ENCODE results near the gene BRSK2.

The BRSK2 gene

DNA sequence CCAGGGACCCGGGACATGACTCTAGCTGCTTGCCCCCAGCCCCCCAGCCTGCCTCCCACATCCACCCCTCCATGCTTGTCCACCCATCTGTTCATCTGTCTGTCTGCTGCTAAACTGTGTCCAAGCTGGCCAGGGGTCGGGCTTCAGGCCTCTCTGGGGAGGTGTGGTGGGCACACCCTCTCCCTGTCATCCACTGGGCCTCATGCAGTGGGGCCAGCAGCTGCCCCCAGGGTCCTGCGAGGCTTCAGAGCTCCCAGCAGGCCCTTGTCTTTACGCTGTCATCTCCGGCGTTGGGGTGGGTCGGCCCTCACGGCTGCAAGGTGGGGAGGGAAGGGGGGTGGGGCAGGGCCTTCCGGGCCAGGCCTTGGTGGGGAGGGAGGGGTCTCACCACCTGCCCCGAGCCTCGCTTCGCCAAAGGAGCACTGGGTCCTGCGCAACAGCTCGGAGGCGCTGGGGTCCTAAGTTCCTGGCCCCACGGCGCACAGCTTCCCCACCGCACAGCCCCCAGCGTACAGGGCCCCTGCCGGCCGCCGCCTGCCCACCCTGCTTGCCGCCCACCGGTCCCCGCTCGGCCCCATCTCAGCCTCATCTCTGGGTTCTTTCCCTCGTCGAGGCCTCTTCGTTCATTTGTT lies 70.1 kb downstream of the BRSK2 start:
- DNase-seq (ENCODE audit: low read depth): no peak
- TF ChIP-seq, protein P1, sequence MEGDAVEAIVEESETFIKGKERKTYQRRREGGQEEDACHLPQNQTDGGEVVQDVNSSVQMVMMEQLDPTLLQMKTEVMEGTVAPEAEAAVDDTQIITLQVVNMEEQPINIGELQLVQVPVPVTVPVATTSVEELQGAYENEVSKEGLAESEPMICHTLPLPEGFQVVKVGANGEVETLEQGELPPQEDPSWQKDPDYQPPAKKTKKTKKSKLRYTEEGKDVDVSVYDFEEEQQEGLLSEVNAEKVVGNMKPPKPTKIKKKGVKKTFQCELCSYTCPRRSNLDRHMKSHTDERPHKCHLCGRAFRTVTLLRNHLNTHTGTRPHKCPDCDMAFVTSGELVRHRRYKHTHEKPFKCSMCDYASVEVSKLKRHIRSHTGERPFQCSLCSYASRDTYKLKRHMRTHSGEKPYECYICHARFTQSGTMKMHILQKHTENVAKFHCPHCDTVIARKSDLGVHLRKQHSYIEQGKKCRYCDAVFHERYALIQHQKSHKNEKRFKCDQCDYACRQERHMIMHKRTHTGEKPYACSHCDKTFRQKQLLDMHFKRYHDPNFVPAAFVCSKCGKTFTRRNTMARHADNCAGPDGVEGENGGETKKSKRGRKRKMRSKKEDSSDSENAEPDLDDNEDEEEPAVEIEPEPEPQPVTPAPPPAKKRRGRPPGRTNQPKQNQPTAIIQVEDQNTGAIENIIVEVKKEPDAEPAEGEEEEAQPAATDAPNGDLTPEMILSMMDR (IDR thresholded peaks at IDR 0.05; ENCODE audit: insufficient read depth, low read depth, low read length, missing control alignments): no peak
- no peak overlapping the region for H3K4me3 ChIP-seq (ENCODE audit: low read length)

DNA sequence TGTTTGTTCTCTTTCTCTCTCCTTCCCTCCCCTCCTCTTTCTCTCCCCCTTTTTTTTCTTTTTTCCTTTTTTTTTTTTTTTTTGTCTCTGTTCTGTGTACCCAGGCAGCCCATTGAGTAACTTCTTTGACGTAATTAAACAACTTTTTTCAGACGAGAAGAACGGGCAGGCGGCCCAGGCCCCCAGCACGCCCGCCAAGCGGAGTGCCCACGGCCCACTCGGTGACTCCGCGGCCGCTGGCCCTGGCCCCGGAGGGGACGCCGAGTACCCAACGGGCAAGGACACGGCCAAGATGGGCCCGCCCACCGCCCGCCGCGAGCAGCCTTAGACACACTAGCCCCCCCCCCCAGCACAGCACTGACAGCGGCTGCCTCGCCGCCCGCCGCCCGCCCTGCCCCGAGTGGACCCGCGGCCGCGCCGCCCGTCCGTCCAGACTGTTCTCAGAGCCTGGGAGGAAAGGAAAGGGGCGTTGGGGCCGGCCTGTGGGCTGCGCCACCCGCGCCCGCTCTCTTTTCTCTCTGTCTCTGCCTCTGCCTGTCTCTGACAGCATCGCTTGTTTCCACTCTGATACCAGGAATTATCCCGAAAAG lies 70.8 kb downstream of the BRSK2 start:
- TF ChIP-seq, protein P1 (IDR thresholded peaks at IDR 0.05; ENCODE audit: insufficient read depth, low read depth, low read length, missing control alignments): no peak
- no peak for DNase-seq (ENCODE audit: low read depth)
- H3K4me3 ChIP-seq (ENCODE audit: low read length): no peak overlapping the region

DNA sequence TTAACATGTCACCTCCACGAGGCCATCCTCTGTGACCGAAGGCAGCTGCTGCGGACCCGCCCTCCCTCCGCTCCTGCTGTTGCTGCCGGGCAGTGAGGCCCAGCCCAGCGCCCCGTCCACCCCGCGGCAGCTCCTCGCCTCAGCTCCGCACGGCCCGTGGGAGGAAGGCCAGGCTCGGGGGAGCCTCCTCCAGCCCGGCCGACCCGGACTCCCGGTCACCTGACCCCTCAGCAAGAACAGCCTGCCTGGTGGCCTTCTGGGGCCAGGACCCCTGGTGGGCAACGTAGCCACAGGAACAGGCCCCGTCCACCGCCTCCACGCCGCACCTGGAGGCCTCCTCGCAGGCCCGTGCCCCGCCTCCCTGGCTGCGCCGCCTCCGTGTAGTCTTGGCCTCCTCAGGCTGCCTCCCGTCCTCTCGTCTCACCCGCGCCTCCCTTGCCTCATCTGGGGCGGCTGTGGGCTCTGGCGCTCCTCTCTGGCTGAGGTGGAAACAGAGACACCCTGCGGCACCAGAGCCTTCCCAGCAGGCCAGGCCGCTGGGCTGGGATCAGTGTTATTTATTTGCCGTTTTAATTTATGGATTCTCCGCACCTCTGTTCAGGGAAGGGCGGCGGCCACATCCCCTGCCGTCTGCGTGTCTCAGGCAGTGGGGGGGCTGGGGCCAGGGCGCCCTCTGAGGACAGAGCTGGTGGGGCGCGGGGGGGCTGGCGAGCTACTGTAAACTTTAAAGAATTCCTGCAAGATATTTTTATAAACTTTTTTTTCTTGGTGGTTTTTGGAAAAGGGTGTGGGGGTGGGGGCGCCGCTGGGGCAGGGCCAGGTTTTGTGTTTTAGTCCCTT lies 71.5 kb downstream of the BRSK2 start:
- H3K4me3 ChIP-seq (ENCODE audit: low read length): no peak overlapping the region
- TF ChIP-seq, protein P1 (IDR thresholded peaks at IDR 0.05; ENCODE audit: insufficient read depth, low read depth, low read length, missing control alignments): no peak
- DNase-seq (ENCODE audit: low read depth): no peak

DNA sequence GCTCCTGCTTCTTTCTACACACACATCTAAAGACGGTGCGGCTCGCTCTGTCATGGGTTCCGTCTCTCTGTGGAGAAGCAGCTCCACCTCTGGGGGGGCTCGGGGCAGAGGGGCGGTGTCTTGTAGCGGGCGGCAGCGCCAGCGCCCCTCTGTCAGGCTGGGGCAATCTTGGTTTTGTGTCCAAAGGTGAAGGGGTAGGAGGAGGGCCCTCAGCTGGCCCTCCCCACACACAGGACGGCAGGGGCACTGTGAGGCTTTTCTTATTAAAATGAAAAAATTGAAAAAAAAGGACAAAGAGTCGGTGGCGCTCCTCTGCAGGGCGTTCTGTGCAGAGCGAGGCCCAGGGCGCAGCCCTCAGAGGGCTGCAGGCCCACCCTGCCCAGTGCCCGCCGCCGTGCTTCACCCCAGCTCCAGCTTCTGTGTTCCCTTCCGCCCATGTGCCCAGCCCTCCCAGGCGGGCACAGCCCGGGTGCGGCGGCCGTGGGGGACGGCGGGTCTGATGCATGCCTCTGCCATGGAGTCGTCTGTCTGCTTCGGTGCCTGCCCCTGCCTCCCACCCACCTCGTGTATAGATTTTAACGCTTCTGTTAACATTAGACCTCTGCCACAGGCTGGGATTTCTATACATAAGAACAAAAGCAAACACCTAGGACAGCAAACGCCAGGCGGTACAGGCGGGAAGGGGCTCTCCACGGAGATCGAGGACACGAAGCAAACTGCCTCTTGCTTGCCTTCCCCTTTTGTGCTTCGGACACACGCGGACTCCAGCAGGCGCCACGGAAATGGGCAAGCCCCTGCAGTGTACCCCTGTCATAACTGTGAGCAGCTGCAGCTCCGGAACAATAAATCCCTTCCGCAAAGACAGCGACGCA lies 72.3 kb downstream of the BRSK2 start:
- TF ChIP-seq, protein P1 (IDR thresholded peaks at IDR 0.05; ENCODE audit: insufficient read depth, low read depth, low read length, missing control alignments): no peak
- no peak overlapping the region for H3K4me3 ChIP-seq (ENCODE audit: low read length)
- DNase-seq (ENCODE audit: low read depth): no peak

DNA sequence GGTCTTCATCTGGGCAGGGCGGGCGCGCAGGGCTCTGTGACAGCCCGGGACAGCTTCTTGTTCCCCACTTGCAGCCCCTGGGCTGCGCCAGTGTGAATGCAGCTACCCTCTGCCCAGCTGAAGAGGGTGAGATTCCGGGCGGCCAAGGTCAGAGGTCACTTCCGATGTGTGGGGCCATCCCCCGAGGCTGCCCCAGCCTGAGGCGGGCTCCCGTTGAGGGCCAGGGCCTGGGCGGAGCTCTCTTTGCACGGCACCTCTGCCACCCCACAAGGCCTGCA lies 72.9 kb downstream of the BRSK2 start:
- TF ChIP-seq, protein P1 (IDR thresholded peaks at IDR 0.05; ENCODE audit: insufficient read depth, low read depth, low read length, missing control alignments): no peak
- H3K4me3 ChIP-seq (ENCODE audit: low read length): no peak overlapping the region
- no peak for DNase-seq (ENCODE audit: low read depth)

DNA sequence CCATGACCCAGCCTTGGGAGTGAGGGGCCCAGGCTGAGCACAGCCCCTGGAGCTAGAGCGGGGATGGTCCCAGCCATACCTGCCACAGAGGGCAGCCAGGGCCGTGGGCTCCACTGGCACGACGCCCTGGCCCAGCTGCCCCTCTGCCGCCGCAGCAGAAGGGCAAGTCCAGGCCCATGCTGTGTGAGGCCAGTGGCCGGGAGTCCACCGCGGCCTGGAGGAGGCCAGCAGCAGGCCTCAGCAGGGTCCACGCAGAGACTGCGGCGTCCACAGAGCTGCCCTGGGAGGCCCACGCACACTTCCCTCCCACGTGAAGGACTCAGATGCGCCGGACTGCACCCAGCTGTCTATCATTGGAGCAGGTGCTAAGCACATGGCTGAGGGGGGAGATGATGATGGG lies 73.3 kb downstream of the BRSK2 start:
- H3K4me3 ChIP-seq (ENCODE audit: low read length): no peak overlapping the region
- DNase-seq (ENCODE audit: low read depth): no peak
- TF ChIP-seq, protein P1 (IDR thresholded peaks at IDR 0.05; ENCODE audit: insufficient read depth, low read depth, low read length, missing control alignments): no peak

All from epithelial cell of esophagus (primary cell).